GM19328 (cell line): Measurements from ENCODE around the gene TSGA10IP.

ENCODE experiments used
- ATAC-seq: cut with Tn5 transposase; IDR thresholded peaks from one replicate; pipeline ENCODE4 v1.9.1; 2021; ENCODE audit warnings: mild to moderate bottlenecking, moderate library complexity; ENCODE audit not compliant: unreplicated experiment

Gene TSGA10IP

DNA sequence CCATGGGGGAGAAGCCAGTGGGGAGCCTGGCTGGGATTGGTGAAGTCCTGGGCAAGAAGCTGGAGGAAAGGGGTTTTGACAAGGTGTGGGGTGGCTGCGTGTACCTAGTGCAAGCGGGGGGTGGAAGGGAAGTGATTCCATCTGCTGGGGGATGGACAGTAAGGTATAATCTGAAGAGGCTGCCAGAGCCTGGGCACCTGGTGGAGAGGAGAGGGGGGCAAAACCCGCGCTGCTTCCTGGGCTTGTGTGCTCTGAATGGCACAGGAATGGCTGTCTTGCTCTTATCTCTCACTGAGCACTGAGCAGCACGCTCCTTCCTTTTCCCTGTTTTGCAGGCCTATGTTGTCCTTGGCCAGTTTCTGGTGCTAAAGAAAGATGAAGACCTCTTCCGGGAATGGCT, 58.0 kb downstream of the TSGA10IP start:
- no peak for ATAC-seq

GRCh38 chr11:66004186-66004585, 58.9 kb downstream of the TSGA10IP start:
- ATAC-seq: no peak

- ATAC-seq: no peak
Measured at GRCh38 chr11:66006134-66006890, 61.0 kb downstream of the TSGA10IP start.

DNA sequence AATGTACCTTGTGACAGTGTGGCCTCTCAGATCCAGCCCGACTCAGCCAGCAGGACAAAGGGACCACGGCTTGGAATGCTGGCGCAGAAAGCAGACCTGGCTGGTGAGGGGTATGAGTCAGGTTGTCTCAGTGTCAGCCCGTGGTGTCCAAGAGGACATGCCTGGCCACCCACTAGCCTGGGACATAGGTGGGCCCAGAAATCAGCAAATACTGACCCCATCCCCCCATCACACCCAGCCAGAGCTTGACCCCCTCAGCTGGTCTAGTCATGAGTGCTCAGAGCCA, 61.6 kb downstream of the TSGA10IP start:
- no peak for ATAC-seq

DNA sequence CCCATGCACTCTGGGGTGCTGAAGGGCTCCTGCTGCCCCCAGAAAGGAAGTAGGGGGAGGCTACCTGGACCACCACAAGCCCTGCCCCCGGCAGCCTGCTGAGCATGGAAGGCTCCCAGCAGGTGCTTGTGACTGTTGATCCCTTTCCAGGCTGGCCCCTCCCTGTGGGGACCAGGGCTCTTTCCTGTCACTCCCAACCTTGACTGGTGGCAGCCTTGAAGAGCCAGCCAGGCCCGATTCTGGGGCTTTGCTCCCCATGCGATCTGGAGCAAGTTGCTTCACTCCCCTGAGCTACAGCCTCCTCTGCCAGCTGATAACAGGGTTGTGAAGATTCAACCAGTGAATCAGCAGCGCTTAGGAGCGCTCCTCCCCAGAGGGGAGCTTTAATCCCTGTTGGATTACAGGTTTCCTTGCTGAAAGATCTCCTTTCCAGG, 61.9 kb downstream of the TSGA10IP start:
- ATAC-seq: no peak

DNA sequence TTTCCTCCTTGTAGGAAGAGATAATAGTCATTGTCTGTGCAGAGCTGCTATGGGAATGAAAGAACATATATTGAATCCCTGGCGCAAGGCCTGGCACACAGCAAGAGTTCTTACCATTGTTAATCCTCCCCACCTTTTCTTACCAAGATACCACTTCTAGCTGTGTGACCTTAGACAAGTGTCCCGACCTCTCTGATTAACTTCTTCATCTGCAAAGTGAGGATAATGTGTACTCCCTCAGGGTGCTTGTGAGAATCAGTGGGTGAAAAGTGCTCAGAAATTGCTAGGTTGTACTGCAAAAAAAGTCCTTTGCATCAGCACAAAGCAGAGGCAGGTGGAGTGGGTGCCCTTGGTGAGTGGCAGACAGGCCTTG, 62.8 kb downstream of the TSGA10IP start:
- ATAC-seq: no peak

DNA sequence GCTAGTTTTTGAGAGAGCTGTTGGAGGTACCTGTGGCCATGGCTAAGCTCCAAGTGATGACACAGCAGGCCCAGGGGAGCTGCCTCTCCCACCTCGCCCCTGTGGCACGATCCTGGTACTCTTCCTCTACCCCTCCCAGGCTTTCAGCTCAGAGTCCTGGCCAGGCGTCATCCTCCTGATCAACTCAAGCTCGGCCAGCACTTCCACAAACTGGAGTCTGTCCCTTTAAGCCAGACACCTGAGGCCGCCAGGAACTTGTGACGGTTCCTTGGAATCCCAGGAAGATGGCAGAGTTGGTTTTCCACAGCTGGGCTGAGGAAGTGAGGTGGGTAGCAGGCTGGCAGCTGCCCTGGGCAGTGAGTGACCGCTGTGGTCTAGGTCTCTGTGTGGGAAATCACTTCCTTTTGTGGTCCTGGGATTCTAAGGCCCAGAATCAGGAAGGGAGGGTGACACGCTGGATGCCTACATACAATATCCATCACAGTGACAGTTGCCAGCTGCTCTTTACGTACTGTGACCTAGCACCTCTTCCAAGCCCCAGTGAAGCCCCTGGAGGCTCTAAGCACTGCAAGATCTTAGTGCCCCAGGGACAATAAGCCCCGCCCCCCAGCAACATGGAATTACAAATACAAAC, 63.3 kb downstream of the TSGA10IP start:
- ATAC-seq: no peak
